ENCODE measurements around the gene TCF25.

DNA sequence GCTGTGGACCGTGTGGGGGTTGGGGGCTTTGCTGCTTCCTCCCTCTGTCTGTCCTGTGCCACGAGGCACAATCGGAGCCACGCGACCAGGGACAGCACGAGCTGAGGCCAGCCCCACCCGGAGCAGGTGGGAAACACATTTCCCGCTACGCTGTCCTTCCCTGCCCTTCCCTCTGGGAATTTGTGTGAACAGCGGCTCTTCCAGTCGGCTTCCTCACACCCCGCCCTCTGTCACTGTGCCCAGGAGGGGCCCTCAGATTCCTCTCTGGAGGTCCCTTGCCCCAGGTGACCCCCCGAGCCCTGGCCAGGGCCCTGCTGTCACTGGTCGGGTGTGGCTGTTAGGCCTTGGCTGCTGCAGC, 25.5 kb upstream of the TCF25 start:
- TF ChIP-seq, protein P1, sequence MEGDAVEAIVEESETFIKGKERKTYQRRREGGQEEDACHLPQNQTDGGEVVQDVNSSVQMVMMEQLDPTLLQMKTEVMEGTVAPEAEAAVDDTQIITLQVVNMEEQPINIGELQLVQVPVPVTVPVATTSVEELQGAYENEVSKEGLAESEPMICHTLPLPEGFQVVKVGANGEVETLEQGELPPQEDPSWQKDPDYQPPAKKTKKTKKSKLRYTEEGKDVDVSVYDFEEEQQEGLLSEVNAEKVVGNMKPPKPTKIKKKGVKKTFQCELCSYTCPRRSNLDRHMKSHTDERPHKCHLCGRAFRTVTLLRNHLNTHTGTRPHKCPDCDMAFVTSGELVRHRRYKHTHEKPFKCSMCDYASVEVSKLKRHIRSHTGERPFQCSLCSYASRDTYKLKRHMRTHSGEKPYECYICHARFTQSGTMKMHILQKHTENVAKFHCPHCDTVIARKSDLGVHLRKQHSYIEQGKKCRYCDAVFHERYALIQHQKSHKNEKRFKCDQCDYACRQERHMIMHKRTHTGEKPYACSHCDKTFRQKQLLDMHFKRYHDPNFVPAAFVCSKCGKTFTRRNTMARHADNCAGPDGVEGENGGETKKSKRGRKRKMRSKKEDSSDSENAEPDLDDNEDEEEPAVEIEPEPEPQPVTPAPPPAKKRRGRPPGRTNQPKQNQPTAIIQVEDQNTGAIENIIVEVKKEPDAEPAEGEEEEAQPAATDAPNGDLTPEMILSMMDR (IDR thresholded peaks at IDR 0.05): no peak
- no peak for TF ChIP-seq POLR2A (IDR thresholded peaks at IDR 0.05)

All from body of pancreas (tissue), 4 donors.